Osteocyte (in vitro differentiated cells): ENCODE results near the gene TSC22D1. TPM values are rescaled to one million over a fixed set of nuclear protein-coding genes. Genes with fewer than 3 reads are reported as not detected.
A peak's percentile ranks its signal among the peaks of the same experiment; 100 is the strongest.

Source experiments
- DNase-seq: peaks from one replicate; pipeline ENCODE4 v3.0.0; 2021; ENCODE audit warnings: mixed read lengths; ENCODE audit not compliant: unreplicated experiment; ENCODE audit errors: extremely low spot score
- H3K27ac Mint-ChIP-seq: one replicate; pipeline ENCODE4 v1.8.0; 2021; ENCODE audit warnings: mild to moderate bottlenecking, mixed read lengths; ENCODE audit not compliant: unreplicated experiment
- H3K27me3 Mint-ChIP-seq: one replicate; pipeline ENCODE4 v1.8.0; 2021; ENCODE audit warnings: mixed read lengths; ENCODE audit not compliant: unreplicated experiment
- H3K36me3 Mint-ChIP-seq: one replicate; pipeline ENCODE4 v1.8.0; 2021; ENCODE audit warnings: mixed read lengths; ENCODE audit not compliant: unreplicated experiment
- H3K4me1 Mint-ChIP-seq: one replicate; pipeline ENCODE4 v1.8.0; 2021; ENCODE audit warnings: mixed read lengths; ENCODE audit not compliant: unreplicated experiment
- H3K4me3 Mint-ChIP-seq: one replicate; pipeline ENCODE4 v1.8.0; 2021; ENCODE audit warnings: mild to moderate bottlenecking, moderate library complexity, mixed read lengths; ENCODE audit not compliant: unreplicated experiment
- H3K9me3 Mint-ChIP-seq: one replicate; pipeline ENCODE4 v1.8.0; 2021; ENCODE audit warnings: mixed read lengths; ENCODE audit not compliant: unreplicated experiment
- total RNA-seq: library from RNA; stranded (reverse); gene quantifications from 2 replicates; pipeline ENCODE4 v1.2.1, GENCODE V29; 2021
- TF ChIP-seq, protein P1 (sequence below): fragments of 200-600 bp; sonication (generic); IDR thresholded peaks from 2 replicates; pipeline ENCODE4 v1.5.0; 2021; ENCODE audit warnings: antibody characterized with exemption, mild to moderate bottlenecking, moderate library complexity

Gene TSC22D1
- total RNA-seq, 1 donor from 2014 or later, result 118 TPM

DNA sequence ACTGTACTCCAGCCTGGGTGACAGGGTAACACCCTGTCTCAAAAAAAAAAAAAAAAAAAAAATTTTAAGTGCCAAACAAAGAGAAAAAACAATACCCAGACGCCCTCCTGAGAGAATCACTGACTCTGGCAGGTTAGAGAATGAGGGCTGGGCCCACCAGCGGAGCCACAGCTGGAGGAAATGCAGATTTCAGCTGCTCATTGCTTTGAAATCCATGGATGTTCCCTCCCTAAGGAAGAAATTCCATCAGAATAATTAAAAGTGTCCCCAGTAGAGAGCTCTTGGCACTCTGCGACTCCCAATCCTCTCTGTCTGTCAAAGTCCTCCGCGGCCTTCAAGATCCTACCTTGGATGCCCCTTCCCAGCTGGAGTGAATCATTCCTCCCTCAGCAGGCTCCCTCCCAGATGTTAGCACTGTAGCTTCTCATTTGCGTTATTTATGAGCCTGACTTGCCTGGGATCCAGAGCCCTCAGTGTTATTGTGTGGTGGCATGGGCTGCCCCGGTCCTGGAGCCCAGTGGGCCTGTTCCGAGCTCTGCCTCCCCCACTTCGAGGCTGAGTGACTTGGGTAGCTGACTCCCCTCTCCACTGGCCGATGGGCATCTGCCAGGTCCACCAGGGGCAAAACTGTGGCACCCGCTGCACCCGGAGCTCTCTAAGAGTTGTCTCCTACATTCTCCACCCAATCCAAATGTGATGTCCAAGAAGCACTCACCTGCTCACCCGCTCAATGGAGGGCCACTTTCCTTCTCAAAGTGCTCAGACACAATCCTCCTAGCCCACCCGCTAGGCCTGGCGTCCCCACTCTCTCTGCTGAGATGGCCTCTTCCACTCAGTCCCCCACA lies 155.5 kb downstream of the TSC22D1 start:
- H3K9me3 Mint-ChIP-seq, result no peaks in the 10 kb centered on the region
- H3K27ac Mint-ChIP-seq, result no peak overlapping the region
- TF ChIP-seq, protein P1, sequence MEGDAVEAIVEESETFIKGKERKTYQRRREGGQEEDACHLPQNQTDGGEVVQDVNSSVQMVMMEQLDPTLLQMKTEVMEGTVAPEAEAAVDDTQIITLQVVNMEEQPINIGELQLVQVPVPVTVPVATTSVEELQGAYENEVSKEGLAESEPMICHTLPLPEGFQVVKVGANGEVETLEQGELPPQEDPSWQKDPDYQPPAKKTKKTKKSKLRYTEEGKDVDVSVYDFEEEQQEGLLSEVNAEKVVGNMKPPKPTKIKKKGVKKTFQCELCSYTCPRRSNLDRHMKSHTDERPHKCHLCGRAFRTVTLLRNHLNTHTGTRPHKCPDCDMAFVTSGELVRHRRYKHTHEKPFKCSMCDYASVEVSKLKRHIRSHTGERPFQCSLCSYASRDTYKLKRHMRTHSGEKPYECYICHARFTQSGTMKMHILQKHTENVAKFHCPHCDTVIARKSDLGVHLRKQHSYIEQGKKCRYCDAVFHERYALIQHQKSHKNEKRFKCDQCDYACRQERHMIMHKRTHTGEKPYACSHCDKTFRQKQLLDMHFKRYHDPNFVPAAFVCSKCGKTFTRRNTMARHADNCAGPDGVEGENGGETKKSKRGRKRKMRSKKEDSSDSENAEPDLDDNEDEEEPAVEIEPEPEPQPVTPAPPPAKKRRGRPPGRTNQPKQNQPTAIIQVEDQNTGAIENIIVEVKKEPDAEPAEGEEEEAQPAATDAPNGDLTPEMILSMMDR, result no peak
- H3K27me3 Mint-ChIP-seq, result peaks cover 3% of the 10 kb centered on the region
- H3K4me3 Mint-ChIP-seq, result no peak overlapping the region
- peak; percentile 68 for DNase-seq
- H3K4me1 Mint-ChIP-seq, result no peaks in the 10 kb centered on the region
- no peaks in the 10 kb centered on the region for H3K36me3 Mint-ChIP-seq

DNA sequence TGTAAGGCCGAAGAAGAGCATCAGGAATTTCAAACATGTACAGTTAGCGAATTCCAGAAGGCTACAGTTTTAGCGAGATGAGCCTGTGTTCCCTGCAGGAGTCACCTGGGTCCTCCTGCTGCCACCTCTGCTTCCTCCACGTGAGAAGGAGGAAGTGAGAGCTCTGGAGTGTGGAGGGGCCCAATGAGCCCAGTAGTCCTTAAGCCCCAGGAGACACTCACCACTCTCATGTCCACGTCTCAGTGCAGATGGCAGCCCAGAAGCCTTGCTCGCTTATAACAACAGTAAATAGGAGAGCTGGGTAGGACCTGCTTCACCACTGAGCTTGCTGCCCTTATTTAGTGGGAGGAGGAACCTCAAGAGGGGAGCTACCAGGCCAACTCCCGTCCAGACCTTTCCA lies 158.3 kb downstream of the TSC22D1 start:
- H3K4me1 Mint-ChIP-seq, result peaks cover 3% of the 10 kb centered on the region
- H3K36me3 Mint-ChIP-seq, result no peaks in the 10 kb centered on the region
- H3K27me3 Mint-ChIP-seq, result peaks cover 3% of the 10 kb centered on the region
- no peak overlapping the region for H3K4me3 Mint-ChIP-seq
- DNase-seq, result no peak
- no peak overlapping the region for H3K27ac Mint-ChIP-seq
- H3K9me3 Mint-ChIP-seq, result no peaks in the 10 kb centered on the region
- TF ChIP-seq, protein P1, result no peak

DNA sequence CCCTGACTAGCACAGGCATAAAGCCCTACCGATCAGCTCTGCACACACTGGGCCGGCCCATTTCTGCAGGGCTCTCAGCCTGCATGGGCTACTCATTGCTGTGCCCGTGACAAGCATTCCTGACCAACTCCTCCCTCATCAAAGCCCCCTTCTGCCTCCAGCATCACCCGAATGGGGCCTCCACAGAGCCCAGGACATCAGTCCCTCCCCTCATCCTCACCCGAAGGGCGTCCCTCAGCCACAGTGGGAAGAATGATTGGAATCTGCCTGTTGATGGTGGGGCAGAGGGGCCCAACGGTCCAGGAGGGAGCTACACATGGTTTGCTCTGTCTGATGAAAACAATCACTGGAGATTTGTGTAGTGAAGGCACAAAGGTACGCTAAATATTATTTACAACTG lies 158.7 kb downstream of the TSC22D1 start:
- TF ChIP-seq, protein P1, result no peak
- Mint-ChIP-seq H3K9me3 (no peaks in the 10 kb centered on the region), H3K36me3 (no peaks in the 10 kb centered on the region), H3K27ac (no peak overlapping the region), H3K4me3 (no peak overlapping the region), H3K4me1 (peaks cover 3% of the 10 kb centered on the region), H3K27me3 (peaks cover under 1% of the 10 kb centered on the region)
- no peak for DNase-seq

DNA sequence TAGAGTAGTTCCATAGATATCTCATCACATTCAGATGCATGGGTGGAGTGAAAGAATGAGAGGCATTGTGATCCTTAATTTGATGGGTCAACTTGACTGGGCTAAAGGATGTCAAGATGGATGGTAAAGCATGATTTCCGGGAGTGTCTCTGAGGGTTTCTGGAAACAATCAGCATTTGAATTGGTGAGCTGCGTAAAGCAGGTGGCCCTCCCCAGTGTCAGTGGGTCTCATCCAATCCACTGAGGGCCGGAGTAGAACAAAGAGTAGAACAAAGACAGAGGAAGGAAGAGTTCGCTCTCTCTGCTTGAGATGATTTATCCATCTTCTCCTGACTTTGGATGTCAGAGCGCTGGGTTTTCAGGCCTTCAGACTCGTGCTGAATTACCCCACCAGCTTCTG lies 159.4 kb downstream of the TSC22D1 start:
- peaks cover 3% of the 10 kb centered on the region for H3K4me1 Mint-ChIP-seq
- no peak for DNase-seq
- TF ChIP-seq, protein P1, result no peak
- H3K27ac Mint-ChIP-seq, result no peak overlapping the region
- H3K4me3 Mint-ChIP-seq, result no peak overlapping the region
- H3K27me3 Mint-ChIP-seq, result no peaks in the 10 kb centered on the region
- no peaks in the 10 kb centered on the region for H3K9me3 Mint-ChIP-seq
- H3K36me3 Mint-ChIP-seq, result no peaks in the 10 kb centered on the region

DNA sequence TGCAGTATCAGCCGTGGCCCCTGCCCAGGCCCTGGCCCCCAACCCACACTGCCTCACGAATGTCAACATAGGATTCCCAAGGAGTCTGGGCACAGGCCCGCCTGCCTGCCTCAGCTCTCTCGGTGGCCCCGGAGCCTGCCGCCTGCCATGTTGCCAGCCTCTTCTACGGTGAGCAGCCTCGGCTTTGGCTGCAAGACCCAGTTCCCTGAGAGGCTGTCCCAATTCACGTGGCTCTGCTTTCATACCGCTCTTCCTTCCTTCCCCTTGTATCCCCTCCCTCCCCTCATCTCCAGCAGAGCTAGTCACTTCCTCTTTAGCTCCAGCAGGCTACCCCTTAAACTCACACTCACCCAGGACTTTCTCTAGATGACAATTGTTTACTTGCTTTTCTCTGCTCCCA lies 159.8 kb downstream of the TSC22D1 start:
- no peaks in the 10 kb centered on the region for H3K27me3 Mint-ChIP-seq
- TF ChIP-seq, protein P1, result no peak
- H3K4me1 Mint-ChIP-seq, result peaks cover 3% of the 10 kb centered on the region

More for the DNA sequence above, 159.8 kb downstream of the TSC22D1 start:
- Mint-ChIP-seq H3K27ac (no peak overlapping the region), H3K4me3 (no peak overlapping the region), H3K36me3 (no peaks in the 10 kb centered on the region), H3K9me3 (no peaks in the 10 kb centered on the region)
- no peak for DNase-seq
